ENCODE results near the gene HES7.

- no peak for TF ChIP-seq POLR2A (IDR thresholded peaks at IDR 0.05)
- no peak for TF ChIP-seq POLR2AphosphoS5 (IDR thresholded peaks at IDR 0.05)
Measured at GRCh38 chr17:8128125-8128784, 4.3 kb upstream of the HES7 start.

Measured in spleen (tissue), 3 donors.